ENCODE results near the gene SCAMP2.

DNA sequence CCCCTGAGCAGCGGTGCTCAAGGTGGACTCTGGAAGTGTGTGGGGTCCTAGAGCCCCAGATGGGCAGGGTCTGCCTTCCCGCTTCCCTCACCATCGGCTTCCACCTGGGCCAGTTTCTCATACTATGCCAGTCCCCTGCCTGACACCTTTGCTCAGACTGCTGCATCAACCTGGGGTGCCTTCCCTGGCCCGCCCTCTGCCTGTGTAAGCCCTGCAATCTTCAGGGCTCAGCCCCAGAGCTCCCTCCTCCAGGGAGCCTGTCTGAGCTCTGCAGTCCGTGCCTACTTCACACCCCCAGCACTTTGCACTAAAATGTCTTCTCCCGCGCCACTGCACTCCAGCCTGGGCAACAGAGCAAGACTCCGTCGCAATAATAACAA, 78.2 kb downstream of the SCAMP2 start:
- TF ChIP-seq, protein P1, sequence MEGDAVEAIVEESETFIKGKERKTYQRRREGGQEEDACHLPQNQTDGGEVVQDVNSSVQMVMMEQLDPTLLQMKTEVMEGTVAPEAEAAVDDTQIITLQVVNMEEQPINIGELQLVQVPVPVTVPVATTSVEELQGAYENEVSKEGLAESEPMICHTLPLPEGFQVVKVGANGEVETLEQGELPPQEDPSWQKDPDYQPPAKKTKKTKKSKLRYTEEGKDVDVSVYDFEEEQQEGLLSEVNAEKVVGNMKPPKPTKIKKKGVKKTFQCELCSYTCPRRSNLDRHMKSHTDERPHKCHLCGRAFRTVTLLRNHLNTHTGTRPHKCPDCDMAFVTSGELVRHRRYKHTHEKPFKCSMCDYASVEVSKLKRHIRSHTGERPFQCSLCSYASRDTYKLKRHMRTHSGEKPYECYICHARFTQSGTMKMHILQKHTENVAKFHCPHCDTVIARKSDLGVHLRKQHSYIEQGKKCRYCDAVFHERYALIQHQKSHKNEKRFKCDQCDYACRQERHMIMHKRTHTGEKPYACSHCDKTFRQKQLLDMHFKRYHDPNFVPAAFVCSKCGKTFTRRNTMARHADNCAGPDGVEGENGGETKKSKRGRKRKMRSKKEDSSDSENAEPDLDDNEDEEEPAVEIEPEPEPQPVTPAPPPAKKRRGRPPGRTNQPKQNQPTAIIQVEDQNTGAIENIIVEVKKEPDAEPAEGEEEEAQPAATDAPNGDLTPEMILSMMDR (IDR thresholded peaks at IDR 0.05), result no peak
- TF ChIP-seq NFYB (CRISPR knock-in tag; conservative IDR thresholded peaks at IDR 0.05; ENCODE audit: low read depth) (no peak), SP1 (CRISPR knock-in tag; conservative IDR thresholded peaks at IDR 0.05) (no peak), SMAD3 (CRISPR knock-in tag; IDR thresholded peaks at IDR 0.05; ENCODE audit: borderline replicate concordance) (no peak), CBFB (CRISPR knock-in tag; IDR thresholded peaks at IDR 0.05; ENCODE audit: low read depth) (no peak), ZBTB21 (CRISPR knock-in tag; IDR thresholded peaks at IDR 0.05; ENCODE audit: borderline replicate concordance) (no peak)

Measured in WTC11 (cell line).